Breast epithelium (tissue), 4 donors: ENCODE data around the gene STAU1. TPM values are rescaled to one million over a fixed set of nuclear protein-coding genes. Genes with fewer than 3 reads are reported as not detected.
"Not testable (repeated sequence)": the region's sequence is repeated elsewhere in the genome, so short reads cannot be mapped to it uniquely, and the experiment has no call there.

Source experiments
- DNase-seq, 2 donors: peaks; one replicate each; pipeline ENCODE4 v3.0.0-alpha.2; 2019; ENCODE audit warnings: low spot score in 2 of 2
- H3K27ac ChIP-seq, 2 donors: fragments of 200-600 bp; sonication (generic) in 1 of 2; one replicate each; pipeline ENCODE4 v1.5.1; 2016 to 2019; ENCODE audit warnings: mild to moderate bottlenecking in 1 of 2
- H3K27me3 ChIP-seq, 2 donors: fragments of 200-600 bp; sonication (generic) in 1 of 2; one replicate each; pipeline versions ENCODE4 v1.5.1 to v1.6.0; 2017 to 2019; ENCODE audit warnings: control low read depth in 1 of 2, mild to moderate bottlenecking in 1 of 2
- H3K36me3 ChIP-seq: fragments of 200-600 bp; one replicate; pipeline ENCODE4 v1.5.1; 2019
- H3K4me1 ChIP-seq, 2 donors: fragments of 200-600 bp; sonication (generic); one replicate each; pipeline ENCODE4 v1.5.1; 2016 to 2019; ENCODE audit warnings: control low read depth in 1 of 2
- H3K4me3 ChIP-seq, 3 donors: fragments of 200-600 bp; sonication (generic); 1 replicate in 2 of 3; 2 replicates in 1 of 3; pipeline ENCODE4 v1.5.1; 2016 to 2019; ENCODE audit warnings: mild to moderate bottlenecking in 3 of 3, moderate library complexity in 2 of 3
- H3K9me3 ChIP-seq, 2 donors: fragments of 200-600 bp; sonication (generic) in 1 of 2; one replicate each; pipeline ENCODE4 v1.5.1; 2016 to 2019; ENCODE audit warnings: control low read depth in 1 of 2
- POLR2A ChIP-seq: fragments of 450-650 bp; IDR thresholded peaks from one replicate; pipeline ENCODE4 v1.6.1; 2016; ENCODE audit warnings: antibody characterized with exemption, mild to moderate bottlenecking, moderate library complexity
- POLR2AphosphoS5 ChIP-seq, 3 donors: sonication (generic); formaldehyde crosslinking; IDR thresholded peaks; one replicate each; pipeline ENCODE4 v1.6.1; 2017; ENCODE audit warnings: antibody characterized with exemption in 3 of 3
- intact Hi-C: fragments of 100-400 bp; cut with DNase I; formaldehyde crosslinking; loops from one replicate; pipeline ENCODE4 v1.15.1; 2023; ENCODE audit warnings: low total_unique reads
- total RNA-seq, 3 donors: library from RNA; depleted of rRNA; stranded (reverse); fragments of >200 nt; gene quantifications; one replicate each; pipeline ENCODE4 v1.1.0, GENCODE V29; 2016
- TF ChIP-seq, protein P1 (sequence below), 3 donors: fragments of 450-650 bp; IDR thresholded peaks; one replicate each; pipeline ENCODE4 v1.5.1; 2016 to 2017; ENCODE audit warnings: antibody characterized with exemption in 3 of 3, mild to moderate bottlenecking in 3 of 3, moderate library complexity in 3 of 3

The STAU1 gene
- total RNA-seq, 3 donors from 2014 or later = 79.8 to 85.2 (median 79.9) TPM

- no peaks in the 10 kb centered on the region for H3K4me1 ChIP-seq
- H3K27ac ChIP-seq = no peak overlapping the region
- no peaks in the 10 kb centered on the region for H3K36me3 ChIP-seq
- TF ChIP-seq, protein P1, sequence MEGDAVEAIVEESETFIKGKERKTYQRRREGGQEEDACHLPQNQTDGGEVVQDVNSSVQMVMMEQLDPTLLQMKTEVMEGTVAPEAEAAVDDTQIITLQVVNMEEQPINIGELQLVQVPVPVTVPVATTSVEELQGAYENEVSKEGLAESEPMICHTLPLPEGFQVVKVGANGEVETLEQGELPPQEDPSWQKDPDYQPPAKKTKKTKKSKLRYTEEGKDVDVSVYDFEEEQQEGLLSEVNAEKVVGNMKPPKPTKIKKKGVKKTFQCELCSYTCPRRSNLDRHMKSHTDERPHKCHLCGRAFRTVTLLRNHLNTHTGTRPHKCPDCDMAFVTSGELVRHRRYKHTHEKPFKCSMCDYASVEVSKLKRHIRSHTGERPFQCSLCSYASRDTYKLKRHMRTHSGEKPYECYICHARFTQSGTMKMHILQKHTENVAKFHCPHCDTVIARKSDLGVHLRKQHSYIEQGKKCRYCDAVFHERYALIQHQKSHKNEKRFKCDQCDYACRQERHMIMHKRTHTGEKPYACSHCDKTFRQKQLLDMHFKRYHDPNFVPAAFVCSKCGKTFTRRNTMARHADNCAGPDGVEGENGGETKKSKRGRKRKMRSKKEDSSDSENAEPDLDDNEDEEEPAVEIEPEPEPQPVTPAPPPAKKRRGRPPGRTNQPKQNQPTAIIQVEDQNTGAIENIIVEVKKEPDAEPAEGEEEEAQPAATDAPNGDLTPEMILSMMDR (IDR thresholded peaks at IDR 0.05) = no peak
- TF ChIP-seq POLR2A (no peak), POLR2AphosphoS5 (IDR thresholded peaks at IDR 0.05) (no peak)
- no peaks in the 10 kb centered on the region for H3K9me3 ChIP-seq
- no peak overlapping the region for H3K4me3 ChIP-seq
- peak in 1 of 2 donors; percentile 28 for DNase-seq
- H3K27me3 ChIP-seq = no peaks in the 10 kb centered on the region
- intact Hi-C loops = no loop called here
These were observed 15.6 kb upstream of the STAU1 start for GRCh38 chr20:49203746-49204145.

GRCh38 chr20:49203011-49203410 is 14.9 kb upstream of the STAU1 start:
- Histone ChIP-seq H3K4me1 (no peaks in the 10 kb centered on the region), H3K27ac (no peak overlapping the region), H3K27me3 (no peaks in the 10 kb centered on the region), H3K9me3 (no peaks in the 10 kb centered on the region), H3K4me3 (no peak overlapping the region), H3K36me3 (no peaks in the 10 kb centered on the region)
- no peak for TF ChIP-seq POLR2A
- no peak for TF ChIP-seq POLR2AphosphoS5 (IDR thresholded peaks at IDR 0.05)
- TF ChIP-seq, protein P1 (IDR thresholded peaks at IDR 0.05) = no peak
- peak in 1 of 2 donors; percentile 0 for DNase-seq
- intact Hi-C loops = no loop called here

DNA sequence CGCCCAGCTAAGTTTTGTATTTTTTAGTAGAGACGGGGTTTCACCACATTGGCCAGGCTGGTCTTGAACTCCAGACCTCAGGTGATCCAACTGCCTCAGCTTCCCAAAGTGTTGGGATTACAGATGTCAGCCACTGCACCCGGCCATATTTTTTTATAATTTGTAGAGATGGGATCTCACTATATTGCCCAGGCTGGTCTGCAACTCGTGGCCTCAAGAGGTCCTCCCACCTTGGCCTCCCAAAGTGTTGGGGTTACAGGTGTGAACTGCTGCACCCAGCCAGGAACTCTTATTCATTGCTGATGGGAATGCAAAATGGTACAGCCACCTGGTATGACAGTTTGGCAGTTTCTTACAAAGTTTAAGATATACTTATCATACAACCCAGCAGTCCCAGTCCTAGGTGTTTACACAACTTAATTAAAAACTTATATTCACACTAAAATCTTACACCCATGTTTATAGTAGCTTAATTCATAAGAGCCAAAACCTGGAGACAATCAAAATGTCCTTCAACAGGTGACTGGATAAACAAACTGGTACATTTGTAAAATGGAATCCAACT is 11.7 kb upstream of the STAU1 start:
- H3K9me3 ChIP-seq = no peaks in the 10 kb centered on the region
- H3K4me1 ChIP-seq = no peaks in the 10 kb centered on the region

DNA sequence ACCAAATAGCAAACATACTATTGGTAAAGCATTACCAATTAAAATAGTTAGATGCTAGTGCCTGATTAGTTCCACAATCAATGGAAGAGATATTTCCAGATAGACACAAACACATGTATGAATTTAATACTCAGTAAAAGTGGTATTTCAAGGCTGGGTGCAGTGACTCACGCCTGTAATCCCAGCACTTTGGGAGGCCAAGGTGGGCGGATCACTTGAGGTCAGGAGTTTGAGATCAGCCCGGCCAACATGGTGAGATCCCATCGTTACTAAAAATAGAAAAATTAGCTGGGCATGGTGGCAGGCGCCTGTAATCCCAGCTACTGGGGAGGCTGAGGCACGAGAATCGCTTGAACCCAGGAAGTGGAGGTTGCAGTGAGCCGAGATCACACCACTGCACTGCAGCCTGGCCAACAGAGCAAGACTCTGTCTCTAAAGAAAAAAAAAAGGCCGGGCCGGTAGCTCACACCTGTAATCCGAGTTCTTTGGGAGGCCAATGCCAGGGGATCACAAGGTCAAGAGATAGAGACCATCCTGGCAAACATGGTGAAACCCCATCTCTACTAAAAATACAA is 4.9 kb upstream of the STAU1 start:
- intact Hi-C loops = not testable (repeated sequence)

More for the DNA sequence above, 11.7 kb upstream of the STAU1 start:
- DNase-seq = no peak
- TF ChIP-seq, protein P1 (IDR thresholded peaks at IDR 0.05) = no peak
- TF ChIP-seq POLR2AphosphoS5 (IDR thresholded peaks at IDR 0.05) = no peak
- no peak for TF ChIP-seq POLR2A
- H3K27ac ChIP-seq = no peak overlapping the region
- H3K36me3 ChIP-seq = no peaks in the 10 kb centered on the region
- intact Hi-C loops = no loop called here
- H3K27me3 ChIP-seq = no peaks in the 10 kb centered on the region
- no peak overlapping the region for H3K4me3 ChIP-seq

DNA sequence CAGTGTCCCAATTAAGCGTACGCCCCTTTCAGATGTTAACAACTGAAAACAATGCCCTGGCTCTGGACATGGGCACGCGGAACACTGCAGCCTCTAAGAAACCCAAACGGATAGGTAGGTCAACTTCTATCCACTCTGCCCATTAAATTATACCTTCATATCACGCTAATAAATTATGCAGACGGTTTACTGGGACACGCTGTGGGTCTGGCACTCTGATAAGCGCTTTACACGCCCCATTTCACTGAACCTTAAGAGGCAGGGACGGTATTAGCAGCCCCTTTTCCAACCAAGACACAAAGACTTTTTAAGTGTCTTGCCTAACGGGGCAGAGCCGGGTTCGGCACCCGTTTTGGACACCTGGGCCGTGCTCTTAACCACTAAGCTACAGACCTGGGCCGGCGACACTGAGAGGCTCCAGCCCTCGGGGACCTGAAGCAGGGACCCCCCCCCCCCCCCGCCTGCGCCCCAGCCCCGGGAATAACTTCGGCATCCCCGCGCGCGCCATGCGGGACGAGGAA is 744 bp downstream of the STAU1 start:
- Histone ChIP-seq H3K27ac (peak overlapping the region; percentile 92 to 96), H3K36me3 (no peaks in the 10 kb centered on the region), H3K9me3 (no peaks in the 10 kb centered on the region), H3K27me3 (no peaks in the 10 kb centered on the region), H3K4me3 (peak overlapping the region; percentile 67 to 96 (median 87)), H3K4me1 (peaks cover 0 to 7% of the 10 kb centered on the region in 2 donors)
- no peak for DNase-seq
- TF ChIP-seq POLR2AphosphoS5 (IDR thresholded peaks at IDR 0.05) (no peak), POLR2A (no peak)
- TF ChIP-seq, protein P1 (IDR thresholded peaks at IDR 0.05) = no peak
- intact Hi-C loops = no loop called here

More for the DNA sequence above, 4.9 kb upstream of the STAU1 start:
- not testable (repeated sequence) for H3K4me3 ChIP-seq, H3K36me3 ChIP-seq, H3K27me3 ChIP-seq, H3K4me1 ChIP-seq, H3K9me3 ChIP-seq, H3K27ac ChIP-seq, DNase-seq
